Islet of Langerhans (tissue), 1 donor: ENCODE measurements around the gene FAM161A.

Source experiments
- FAIRE-seq: peaks from one replicate; lab custom pipeline; 2011; peaks lifted over from hg19 to GRCh38; lab: Jason Lieb, UNC

Gene FAM161A

DNA sequence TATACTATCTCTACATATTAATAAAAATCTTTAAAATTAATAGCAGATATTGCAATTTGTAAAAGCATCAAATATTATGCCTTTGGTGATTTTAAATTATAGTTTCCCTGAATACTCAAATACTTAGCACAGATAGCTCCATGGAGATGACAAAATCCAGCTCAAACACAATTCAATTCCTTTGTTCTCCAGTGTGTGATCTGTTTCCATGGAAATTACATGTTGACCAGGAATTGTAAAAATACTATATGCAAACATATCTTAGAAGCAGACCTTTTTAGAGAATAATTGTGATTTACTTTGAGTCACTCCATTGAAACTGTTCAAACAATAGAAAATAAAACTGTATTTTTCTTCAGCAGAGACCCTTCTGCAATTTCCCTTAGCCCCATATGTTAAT is 68.3 kb downstream of the FAM161A start:
- FAIRE-seq = peak; percentile 74

DNA sequence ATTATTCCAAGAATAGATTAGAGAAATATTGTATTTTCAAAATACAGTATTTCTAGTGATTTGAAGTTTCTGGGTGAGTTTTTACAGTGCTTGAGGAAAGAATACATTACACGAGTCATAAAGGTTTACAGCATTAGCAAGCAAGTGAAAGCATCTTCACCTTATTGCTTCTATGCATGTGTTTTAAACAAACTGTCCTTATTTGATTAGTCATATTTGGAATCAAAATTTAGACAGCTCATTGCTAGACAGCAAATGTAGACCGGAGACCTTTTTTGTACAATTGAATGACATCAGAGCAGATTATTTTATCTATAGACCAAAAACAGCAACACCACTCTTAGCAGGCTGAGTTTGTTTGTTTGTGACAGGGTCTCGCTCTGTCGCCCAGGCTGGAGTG is 69.2 kb downstream of the FAM161A start:
- no peak for FAIRE-seq

DNA sequence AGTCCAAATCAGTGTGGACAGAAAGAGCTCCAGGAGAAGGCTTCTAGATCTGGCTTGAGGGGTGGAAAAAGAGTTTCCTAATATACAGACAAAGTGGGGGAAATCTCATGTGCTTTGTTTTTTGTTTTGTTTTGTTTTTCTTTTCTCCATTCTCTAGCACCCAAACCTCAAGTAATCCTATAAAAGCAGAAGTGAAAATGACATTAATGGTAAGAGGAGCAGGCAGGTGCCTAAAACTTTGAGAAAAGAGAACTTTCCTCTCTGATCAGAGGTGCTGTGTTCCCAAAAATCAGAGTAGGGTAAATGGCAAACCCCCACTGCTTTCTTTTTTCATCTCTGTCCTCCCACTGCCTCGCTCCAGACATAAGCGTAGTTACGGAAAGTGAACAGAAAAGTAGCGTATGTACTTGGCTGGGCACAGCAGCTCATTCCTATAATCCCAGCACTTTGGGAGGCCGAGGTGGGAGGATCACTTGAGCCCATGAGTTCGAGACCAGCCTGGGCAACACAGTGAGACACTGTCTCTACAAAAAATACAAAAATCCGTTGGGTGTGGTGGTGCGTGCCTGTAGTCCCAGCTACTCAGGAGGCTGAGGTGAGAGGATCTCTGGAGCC is 77.8 kb downstream of the FAM161A start:
- FAIRE-seq = no peak
